ENCODE data around the gene ENOSF1.

DNA sequence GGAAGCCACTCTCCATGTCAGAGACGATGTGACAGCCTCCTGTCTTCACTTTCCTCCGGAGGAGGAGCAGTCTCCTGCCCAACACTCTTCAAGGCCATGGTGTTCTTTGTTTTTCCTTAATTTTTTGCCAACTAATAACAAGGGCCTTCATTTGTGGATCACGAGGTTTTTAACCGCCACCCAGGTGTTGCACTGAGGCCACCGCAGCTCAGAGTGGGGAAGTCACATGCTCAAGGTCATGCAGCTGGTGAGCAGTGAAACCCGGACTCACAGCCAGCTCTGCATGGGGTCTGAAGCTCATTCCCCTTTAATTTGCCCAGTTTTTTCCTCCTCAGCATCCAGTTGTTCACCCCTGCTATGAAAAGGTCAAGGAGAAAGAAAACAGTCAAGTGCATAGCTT, 19.6 kb downstream of the ENOSF1 start:
- TF ChIP-seq, protein P1, sequence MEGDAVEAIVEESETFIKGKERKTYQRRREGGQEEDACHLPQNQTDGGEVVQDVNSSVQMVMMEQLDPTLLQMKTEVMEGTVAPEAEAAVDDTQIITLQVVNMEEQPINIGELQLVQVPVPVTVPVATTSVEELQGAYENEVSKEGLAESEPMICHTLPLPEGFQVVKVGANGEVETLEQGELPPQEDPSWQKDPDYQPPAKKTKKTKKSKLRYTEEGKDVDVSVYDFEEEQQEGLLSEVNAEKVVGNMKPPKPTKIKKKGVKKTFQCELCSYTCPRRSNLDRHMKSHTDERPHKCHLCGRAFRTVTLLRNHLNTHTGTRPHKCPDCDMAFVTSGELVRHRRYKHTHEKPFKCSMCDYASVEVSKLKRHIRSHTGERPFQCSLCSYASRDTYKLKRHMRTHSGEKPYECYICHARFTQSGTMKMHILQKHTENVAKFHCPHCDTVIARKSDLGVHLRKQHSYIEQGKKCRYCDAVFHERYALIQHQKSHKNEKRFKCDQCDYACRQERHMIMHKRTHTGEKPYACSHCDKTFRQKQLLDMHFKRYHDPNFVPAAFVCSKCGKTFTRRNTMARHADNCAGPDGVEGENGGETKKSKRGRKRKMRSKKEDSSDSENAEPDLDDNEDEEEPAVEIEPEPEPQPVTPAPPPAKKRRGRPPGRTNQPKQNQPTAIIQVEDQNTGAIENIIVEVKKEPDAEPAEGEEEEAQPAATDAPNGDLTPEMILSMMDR (IDR thresholded peaks at IDR 0.05), result no peak
- TF ChIP-seq POLR2A (IDR thresholded peaks at IDR 0.05) (no peak), POLR2AphosphoS5 (IDR thresholded peaks at IDR 0.05) (no peak)

Measured in transverse colon (tissue), 4 donors.